NCI-H1048 (cell line): Measurements from ENCODE around the gene RTN4RL2.

Experiments used
- DNase-seq: peaks from one replicate; lab custom pipeline; 2025; lab: John Stamatoyannopoulos, UW

RTN4RL2 gene

DNA sequence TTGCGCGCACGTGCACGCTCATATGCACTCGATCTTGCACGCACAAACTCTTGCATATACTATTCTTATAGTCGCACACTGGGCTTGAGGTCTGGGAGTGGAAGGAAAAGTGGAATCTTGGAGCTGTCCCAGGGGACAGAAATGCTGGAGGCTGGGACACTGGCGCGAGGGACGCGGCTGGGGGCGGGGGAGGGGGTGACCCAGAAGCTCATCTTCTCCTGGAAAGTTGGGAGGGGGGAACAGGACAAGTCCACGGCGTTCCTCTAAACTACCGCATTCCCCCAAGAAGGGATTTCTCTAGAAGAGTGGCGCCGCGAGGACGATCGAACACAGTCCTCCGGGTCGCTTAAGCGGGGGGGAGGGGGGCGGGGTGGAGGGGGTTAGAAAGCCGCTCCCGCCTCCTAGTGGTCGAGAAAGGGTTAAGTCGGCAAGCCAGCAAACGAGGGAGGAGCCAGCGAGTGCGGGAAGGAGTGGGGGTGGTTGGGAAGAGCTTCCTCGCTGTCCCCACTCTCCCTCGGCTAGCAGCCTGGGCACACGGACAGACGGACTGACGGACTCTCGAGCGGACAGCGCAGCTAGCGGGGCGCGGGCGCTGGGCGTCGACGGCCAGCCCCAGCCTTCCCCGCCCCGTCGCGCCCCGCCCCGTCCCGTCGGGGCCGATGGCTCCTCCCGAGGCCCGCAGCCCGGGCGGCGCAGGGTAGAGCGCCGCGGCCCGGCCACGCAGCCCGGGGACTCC lies at the start of gene RTN4RL2:
RTN4RL2 (plus strand) TSS at position 507 of the 736 bp plus-strand sequence. CDS start 338 bp downstream, outside the sequence.
- peak; percentile 31 for DNase-seq

DNA sequence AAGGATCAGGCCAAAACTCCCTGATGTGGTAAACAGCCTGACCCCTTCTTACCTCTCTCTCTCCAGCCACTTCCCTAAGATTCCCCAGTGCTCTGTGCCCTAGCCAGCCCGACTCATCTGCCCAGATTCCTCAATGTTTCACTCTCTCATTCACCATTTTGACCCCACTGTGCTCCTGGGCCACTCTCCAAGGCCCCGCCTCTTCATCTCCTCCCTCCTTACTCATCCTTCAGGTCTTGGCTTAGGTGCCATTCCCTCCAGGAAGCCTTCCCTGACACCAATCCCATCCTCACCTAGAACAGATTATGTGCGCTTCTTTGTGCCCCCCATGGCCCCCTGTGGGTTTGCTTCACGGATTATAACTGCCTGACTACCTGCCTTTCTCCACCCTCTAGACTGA lies 46.6 kb upstream of the RTN4RL2 start:
- no peak for DNase-seq

DNA sequence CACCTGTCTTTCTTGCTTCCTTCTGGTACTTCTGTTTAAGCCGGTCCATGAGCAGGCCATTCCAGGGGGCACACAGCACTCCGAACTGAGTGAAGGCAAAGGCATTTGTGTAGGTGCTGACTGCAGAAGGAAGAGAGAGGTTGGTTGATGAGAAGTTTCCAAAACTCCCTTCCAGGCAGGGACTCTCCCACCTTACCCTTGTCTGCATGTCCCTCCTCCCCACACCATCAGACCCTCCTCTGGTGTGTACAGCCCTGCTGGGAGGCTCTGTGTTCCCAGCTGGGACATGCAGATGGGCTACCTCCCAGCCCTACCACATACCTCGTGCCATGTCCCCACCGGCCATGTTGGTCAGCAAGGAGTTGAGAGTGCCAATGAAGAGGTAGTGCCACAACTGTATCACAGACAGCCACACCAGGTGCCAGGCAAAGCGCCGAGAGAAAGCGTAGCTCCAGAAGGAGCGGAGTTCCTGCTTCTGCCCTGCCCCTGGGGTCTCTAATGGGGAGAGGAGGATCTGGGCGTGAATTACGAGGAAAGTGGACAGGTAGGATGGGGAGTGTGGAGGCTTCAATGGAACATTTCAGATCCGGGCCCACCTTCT lies 45.6 kb upstream of the RTN4RL2 start:
- no peak for DNase-seq

DNA sequence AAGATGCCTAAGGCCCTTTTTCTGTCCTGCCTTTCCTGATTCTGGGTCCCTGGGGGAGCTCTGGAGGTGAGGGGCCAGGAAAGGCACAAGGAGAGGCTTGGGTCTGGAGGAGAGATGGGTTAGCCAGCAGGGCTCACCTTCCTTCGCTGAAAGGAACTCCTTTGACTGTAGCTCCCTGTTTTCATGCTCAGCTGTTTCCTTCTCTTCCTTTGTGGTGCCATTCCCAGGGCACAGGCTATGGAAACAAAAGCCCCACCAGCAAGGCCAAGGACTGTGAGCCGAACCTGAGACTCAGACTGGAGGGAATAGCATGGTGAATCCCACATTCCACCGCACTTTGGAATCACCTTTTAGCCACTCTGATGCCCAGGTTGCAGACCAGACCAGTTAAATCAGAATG lies 43.9 kb upstream of the RTN4RL2 start:
- DNase-seq: no peak

DNA sequence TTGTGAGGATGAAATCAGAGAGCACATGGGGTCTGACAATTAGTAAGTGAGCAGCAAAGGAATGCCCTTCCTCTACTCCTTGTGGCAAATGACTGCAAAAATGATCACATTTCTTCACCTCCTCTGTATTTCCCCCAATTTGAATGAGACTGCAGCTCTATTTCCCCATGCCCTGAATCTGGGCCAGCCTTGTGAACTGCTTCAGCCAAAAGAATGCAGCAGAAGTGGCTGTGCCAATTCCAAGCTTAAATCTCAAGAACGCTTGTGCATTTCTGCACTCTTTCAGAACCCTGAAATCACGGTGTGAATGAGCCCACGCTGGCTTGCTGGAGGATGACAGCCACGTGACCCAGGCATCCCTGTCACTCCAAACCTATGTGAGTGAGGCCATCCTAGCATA lies 43.3 kb upstream of the RTN4RL2 start:
- no peak for DNase-seq

DNA sequence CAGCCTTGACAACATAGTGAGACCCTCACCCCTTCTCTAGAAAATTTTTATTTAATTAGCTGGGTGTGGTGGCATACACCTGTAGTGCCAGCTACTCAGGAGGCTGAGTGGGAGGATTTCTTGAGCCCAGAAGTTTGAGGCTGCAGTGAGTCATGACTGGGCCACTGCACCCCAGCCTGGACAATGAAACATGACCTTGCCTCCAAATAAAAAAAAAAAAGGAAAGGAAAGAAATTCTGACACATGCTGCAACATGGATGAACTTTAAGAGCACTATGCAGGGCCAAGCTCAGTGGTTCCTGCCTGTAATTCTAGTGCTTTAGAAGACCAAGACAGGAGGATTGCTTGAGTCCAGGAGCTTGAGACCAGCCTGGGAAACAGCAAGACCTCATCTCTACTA lies 42.2 kb upstream of the RTN4RL2 start:
- DNase-seq: no peak

DNA sequence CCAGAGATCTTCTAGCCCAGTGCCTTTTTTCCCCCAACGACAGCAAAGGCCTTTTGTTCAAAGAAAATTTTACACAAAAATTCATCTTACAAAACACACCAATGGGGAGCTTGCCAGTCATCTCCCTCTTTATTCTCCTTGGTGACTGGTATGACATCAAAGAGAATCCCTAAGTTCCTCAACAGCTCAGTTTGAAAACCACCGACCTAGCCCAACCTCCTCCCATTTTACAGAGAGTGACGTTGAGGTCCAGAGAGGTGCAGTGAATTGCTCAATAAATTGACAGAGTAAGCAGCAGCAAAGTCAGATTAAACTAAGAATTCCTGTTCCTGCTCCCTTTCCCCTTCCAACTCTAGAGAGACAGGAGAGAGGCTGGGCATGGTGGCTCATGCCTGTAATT lies 41.2 kb upstream of the RTN4RL2 start:
- no peak for DNase-seq

DNA sequence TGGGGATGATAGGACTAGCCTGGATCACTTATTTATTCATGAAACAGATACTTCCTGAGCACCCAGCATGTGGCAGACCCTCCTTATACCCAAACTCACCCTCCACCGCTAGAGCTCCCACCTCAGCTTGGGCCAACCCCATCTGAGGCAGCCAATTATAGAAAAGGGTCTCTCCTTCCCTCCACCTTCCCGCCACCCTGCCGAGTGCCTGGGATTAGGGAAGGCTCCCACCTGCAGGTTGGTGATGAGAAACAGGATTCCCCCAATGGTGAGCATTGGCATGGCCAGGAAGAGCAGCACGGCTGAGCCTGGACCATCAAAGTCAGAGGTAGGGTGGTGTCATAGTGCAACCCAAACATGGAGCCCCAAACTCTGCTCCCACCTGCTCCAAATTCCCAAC lies 39.3 kb upstream of the RTN4RL2 start:
- DNase-seq: no peak

DNA sequence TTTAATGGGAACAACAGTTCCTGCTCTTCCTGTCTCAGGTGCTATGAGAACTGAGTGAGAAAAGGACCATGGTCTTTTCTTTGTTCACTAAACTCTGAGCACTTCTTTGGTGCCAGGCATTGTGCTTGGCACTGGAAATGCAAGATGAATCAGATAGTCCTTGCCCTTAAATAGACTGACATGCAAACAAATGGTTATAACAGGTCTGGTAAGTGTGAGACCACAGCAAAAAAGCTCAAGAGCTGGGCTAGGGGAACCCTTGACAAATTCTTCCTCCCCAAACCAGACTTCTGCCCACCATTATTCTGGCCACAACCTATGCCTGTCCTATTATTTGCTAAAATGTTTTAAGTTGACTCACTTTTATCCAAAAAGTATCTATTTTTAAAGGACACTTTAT lies 38.5 kb upstream of the RTN4RL2 start:
- DNase-seq: no peak

DNA sequence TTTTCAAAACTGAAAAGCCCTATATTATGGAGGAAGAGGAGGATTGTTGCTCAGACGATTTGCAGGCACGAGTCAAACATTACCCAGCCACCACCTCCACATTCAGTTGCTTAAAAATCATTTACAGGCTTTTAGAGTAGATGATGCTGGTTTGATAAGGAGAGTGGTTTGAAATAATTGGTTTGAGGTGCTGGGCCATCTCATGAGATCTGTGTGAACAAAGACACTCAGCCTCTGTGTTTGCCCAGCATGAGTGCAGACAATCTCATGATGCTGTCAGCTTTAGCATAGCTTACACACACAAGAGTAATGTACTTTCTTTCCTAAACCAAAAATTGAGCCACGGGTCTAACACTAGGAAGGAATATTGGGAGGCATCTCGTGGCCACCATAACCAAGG lies 37.7 kb upstream of the RTN4RL2 start:
- no peak for DNase-seq

DNA sequence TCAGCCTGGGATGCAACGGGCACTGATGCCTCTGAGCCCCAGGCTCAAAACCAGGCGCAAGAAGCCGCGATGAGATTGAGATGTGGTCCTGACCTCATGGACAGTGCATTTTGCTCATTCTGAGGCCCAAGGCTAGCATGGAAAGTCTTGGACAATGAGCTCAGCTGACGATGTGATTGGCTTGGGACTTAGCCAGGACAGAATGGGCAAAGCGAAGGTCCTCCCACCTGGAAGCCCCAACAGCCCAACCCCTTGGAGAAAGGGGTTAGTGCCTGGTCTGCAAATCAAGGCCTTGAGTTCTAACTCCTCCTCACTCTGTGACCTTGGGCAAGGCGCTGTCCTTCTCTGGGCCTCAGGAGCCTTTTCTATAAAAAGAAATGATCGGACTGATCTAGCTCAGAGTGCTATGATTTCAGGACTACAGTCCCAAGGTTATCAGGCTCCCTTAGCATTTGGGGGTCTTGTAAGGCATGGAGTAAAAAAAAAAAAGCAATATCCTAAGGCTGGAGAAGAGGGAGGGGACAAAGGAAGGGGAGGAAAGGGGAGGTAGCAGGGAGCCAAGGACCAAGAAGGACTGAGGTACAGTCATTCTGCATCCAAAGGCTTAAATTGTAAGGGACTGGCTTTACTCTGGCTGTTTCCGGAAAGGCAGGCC lies 36.1 kb upstream of the RTN4RL2 start:
- DNase-seq: no peak

DNA sequence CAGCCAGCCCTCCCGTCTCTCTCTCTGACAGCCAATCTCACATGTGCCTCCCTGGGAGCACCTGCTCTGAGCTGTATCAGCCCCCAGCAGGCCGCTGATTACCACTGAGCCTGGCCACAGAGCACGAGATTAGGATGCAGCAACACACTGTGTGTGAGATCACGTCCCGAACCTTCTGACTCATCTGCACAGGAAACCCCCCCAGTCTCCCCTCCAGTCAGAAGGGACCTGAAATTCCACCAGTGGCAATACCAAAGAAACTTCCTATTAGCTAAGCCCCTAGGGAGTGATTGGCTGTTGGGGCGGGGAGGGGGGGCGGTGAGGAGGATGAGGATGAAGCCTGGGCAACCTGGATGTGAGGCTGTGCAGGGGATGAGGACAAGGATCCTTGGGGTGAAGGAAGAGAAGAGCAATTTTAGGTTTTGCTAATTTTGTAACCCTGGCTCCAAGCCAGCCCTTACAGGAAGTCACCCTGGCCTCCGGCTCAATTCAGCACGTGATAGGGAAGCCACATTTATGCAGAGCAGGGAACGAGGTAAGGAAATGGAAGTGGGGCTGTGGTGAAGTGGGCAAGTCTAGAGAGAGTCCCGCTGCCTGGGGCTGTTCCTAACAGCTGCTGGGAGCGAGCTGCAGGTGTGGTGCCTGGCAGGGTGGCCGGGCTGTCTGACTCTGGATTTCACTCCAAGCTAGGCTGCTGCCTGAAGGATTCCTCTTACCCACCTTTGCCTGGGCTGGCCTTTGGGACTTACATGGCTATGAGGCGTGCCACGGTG lies 35.4 kb upstream of the RTN4RL2 start:
- no peak for DNase-seq

DNA sequence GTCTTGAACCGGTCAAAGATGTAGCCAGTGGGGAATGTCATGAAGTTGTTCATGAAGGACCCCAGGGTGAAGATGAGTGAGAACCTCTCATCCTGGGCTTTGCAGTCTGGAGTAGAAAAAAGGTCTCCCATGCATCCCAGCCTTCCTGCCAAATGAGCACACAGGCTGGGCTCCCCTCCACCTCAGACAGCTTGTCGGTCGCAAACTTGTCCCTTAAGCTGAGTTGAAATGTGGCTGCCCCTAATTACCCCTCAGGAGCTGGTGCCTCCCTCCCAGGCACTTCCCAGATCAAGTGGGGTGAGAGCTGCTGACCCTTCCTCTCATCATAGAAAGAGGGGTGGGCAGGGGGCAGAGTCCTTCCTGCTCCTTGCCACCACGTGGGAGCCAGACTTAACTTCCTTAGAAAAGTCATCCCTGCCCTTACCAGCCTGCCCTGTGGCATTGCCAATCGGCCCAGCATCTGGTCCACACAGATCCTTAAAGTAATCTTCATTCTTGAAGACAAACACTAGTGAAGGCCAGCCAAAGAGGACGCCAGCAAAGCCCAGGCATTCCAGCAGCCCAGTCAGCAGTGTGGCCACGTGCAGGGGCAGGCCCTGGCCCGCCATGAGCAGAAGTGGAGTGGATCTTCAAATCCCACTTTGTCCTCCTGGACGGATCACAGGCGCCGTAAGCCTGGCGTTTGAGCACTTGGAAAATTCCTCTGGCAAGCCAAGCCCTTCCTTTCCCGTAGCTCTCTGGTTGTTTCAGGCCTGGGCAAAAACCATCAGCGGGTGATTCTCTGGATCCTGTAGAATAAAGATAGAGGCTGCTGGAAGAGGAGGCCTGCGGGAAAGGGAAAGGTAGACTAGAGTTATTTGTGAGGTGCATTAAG lies 34.5 kb upstream of the RTN4RL2 start:
- no peak for DNase-seq

DNA sequence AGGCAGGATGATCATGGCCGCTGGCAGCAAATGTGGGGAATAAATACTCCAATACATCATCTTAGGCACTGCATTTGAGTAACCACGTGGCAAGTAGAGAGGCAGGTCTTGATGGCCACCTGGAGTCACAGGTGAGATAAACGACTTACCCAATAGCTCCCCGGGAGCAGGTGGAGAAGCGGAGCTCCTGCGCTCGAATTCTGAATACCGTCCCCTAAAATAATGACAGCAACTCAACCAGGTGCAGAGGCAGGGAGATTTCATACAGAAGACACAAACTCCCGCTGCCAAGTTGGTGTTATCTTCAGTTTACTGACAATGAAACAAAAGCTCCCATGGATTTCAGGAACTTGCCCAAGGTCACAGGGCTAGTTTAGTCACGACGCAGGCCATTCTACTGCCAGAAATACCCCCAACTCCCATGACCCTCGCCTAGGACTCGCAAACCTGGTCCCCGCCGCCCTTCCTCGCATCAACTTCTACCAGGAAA lies 33.8 kb upstream of the RTN4RL2 start:
- DNase-seq: no peak

DNA sequence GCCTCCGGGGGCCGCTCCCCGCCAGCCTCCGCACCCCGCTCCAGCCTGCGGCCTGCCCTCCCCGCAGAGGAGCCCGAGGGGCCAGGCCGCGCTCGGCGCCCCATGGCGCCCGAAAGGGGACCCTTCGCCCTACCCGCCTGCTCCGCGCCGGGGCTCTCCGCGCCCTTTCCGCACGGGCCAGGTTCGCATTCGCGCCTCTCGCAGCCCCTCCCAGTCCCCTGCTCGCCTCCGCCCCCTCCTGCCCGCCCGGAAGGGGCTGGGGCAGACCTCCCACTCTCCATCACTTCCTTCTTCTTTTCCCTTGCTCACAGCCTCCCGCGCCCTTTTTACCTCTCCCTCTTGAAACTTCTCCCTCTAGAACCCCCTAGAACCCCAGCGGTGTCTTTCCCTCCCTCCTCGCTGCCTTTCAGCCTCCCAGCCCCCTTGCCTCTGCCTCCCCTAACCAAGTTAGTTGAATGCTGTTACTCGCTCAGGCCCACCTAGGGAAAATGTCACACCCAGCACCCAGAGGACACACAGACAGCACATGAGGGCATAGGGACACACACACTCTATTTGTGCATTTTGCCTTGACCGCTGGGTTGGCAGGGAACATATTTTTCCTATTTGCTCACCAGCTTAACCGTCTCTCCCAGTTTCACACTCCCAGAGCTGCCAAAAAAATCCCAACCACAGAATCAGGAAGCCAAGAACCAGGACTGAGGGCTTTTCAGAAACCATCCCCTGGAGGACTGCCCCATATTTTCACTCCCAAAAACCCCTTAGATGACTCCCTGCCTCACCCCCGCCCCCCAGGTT lies 33.2 kb upstream of the RTN4RL2 start, which contains the start of gene SLC43A3:
SLC43A3 (minus strand) TSS at position 193 of the 798 bp plus-strand sequence. CDS start 949 bp downstream, outside the sequence.
- DNase-seq: peak; percentile 32

DNA sequence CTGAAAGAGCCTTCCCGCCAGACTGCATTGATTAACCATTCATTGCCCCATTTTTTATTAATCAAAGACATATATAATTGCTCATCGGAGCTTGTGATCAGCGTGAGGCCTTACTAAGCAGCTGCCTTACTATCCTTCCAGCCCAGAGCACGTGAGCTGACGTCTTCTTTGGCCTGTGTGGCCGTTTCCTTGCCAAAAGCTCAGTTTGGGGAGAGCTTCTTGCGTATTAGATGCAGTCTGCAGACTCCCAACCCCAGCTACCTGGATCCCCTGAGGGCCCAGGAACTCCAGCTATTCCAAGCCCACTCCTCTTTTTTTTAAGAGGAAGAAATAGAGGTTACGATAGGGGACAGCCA lies 32.6 kb upstream of the RTN4RL2 start:
- DNase-seq: no peak

DNA sequence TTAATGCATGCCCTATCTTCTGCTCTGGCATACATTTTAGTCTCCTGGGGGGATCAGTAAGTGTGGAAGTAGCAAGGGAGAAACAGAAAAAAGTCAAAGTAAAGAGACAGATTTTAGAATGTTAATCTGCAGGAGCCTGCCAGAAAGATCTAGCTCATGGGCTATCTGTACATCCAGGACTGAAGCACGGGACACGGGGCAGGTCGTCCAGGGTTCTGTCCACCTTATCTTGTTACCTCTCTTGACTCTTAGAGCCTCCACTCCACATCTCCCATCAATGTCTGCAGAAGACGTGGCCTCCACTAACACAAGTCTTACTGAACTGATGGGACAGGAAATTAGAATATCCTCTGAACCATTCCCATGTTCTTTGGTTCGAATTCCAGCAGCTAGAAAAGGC lies 31.7 kb upstream of the RTN4RL2 start:
- DNase-seq: no peak

DNA sequence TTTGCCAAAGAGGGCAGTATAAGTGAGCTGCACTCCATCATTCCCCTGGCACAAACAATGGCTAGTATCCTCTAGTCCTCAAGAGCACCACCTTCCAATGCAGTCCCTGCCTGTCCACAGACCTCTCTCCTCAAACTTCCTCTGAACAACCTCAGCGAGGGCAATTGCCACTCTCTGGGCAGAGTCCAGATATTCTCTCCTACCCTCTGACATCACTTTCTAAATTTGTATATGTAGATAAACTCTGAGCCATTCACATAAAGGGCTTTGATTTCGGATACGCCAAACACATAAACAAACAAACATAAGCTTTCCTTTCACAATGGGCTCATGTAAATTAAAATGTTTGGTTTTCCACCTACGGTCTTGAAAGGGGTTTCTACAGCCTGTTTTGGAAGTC lies 30.4 kb upstream of the RTN4RL2 start:
- DNase-seq: no peak

DNA sequence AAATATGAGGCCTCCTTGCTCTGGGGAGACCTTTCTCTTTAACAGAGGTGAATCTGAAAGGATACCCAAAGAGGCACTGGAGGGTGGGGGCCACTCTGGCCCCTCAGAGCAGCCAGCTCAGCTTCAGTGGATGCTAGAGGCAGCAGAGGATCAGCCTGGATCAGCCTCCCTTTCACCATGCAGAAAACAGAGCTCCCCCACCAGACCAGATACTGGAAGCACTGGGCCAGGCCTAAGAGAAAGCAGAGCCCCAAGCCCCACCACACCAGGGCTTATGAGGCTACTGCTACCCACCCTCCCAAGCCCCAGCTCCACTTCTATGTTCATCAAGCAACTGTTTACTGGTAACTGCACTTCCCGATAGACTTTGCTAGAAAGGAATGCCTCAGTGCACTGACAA lies 29.4 kb upstream of the RTN4RL2 start:
- DNase-seq: no peak

DNA sequence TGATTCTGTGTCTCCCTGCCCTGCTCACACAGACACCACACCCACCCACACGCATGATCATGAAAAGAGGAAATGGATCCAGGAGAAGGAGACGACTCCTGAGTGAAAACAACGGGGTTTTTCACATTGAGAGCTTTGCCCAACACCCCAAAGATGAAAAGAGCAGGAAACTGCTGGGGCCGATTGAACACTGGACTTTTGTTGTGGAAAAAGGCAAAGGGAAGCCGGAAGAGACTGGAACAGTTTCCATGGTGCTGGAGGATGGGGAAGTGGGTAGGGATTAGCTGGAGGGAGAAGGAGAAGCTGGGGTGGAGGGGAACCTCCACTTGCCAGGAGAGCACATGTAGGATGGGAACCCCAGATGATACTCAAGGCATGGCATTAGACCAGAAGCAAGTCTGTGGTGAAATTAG lies 28.2 kb upstream of the RTN4RL2 start:
- DNase-seq: no peak
